ENCODE data around the gene DARS1.

DNA sequence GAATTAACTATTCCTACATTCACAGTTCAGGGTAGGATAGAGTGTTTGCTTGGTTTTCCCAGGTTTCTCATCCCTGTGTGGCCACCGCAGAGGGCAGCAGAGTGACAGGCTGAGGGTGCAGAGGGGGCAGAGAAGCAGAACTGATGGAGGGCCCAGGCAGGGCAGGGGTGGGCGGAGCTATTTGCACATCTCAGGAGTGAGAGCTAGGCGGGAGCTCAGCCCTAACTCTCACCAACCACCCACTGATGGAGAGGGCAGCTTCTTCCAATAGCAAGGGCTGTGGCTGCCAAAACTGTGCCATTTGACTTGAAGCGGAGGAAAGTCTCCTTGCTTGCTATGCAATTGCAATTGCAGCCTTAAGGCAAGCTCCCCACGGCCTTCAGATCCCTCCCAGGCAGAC is 12.0 kb upstream of the DARS1 start:
- TF ChIP-seq POLR2A (IDR thresholded peaks at IDR 0.05) (no peak), POLR2AphosphoS5 (IDR thresholded peaks at IDR 0.05) (no peak)
- TF ChIP-seq, protein P1, sequence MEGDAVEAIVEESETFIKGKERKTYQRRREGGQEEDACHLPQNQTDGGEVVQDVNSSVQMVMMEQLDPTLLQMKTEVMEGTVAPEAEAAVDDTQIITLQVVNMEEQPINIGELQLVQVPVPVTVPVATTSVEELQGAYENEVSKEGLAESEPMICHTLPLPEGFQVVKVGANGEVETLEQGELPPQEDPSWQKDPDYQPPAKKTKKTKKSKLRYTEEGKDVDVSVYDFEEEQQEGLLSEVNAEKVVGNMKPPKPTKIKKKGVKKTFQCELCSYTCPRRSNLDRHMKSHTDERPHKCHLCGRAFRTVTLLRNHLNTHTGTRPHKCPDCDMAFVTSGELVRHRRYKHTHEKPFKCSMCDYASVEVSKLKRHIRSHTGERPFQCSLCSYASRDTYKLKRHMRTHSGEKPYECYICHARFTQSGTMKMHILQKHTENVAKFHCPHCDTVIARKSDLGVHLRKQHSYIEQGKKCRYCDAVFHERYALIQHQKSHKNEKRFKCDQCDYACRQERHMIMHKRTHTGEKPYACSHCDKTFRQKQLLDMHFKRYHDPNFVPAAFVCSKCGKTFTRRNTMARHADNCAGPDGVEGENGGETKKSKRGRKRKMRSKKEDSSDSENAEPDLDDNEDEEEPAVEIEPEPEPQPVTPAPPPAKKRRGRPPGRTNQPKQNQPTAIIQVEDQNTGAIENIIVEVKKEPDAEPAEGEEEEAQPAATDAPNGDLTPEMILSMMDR (IDR thresholded peaks at IDR 0.05) = no peak
